Lower leg skin (tissue), 3 donors: ENCODE data around the gene TMEM231.

Source experiments
- POLR2A ChIP-seq, 2 donors: fragments of 450-650 bp; IDR thresholded peaks; one replicate each; pipeline ENCODE4 v1.6.1; 2016 to 2017; ENCODE audit warnings: antibody characterized with exemption in 2 of 2, mild to moderate bottlenecking in 1 of 2, moderate library complexity in 1 of 2
- TF ChIP-seq, protein P1 (sequence below), 3 donors: fragments of 450-650 bp; IDR thresholded peaks; one replicate each; pipeline ENCODE4 v1.5.1; 2016; ENCODE audit warnings: antibody characterized with exemption in 3 of 3, mild to moderate bottlenecking in 3 of 3, moderate library complexity in 2 of 3

DNA sequence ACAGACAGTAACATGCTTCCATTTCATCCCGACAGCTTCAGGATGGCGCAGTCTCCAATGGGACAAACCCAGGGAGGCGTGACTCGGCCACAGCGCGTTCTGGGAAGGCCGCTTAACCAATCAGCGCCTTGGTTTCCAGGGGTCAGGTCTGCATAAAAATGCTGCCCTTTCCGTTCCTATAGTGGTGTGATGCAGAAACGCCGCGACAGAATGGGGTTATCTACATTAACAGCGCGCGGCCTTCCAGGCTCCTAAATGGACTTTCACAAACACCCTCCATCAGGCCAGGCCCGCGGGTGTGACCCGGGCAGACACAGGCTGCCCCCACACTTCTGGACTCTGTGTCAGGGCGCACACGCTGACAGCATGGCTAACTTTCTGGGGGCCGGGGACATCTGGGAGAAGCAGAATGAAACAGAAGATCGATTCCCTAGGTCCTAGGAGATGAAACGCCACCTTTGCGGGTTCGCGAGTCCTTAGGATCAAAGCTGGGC, 792 bp downstream of the TMEM231 start:
- TF ChIP-seq, protein P1, sequence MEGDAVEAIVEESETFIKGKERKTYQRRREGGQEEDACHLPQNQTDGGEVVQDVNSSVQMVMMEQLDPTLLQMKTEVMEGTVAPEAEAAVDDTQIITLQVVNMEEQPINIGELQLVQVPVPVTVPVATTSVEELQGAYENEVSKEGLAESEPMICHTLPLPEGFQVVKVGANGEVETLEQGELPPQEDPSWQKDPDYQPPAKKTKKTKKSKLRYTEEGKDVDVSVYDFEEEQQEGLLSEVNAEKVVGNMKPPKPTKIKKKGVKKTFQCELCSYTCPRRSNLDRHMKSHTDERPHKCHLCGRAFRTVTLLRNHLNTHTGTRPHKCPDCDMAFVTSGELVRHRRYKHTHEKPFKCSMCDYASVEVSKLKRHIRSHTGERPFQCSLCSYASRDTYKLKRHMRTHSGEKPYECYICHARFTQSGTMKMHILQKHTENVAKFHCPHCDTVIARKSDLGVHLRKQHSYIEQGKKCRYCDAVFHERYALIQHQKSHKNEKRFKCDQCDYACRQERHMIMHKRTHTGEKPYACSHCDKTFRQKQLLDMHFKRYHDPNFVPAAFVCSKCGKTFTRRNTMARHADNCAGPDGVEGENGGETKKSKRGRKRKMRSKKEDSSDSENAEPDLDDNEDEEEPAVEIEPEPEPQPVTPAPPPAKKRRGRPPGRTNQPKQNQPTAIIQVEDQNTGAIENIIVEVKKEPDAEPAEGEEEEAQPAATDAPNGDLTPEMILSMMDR (IDR thresholded peaks at IDR 0.05), result no peak
- no peak for TF ChIP-seq POLR2A (IDR thresholded peaks at IDR 0.05)
